B cell (primary cell): ENCODE results near the gene CAPN14.

Experiments
- EZH2 ChIP-seq: IDR thresholded peaks from 2 replicates; pipeline ENCODE4 v1.6.1; 2012; ENCODE audit warnings: borderline replicate concordance, low read depth, mild to moderate bottlenecking, moderate library complexity, low read length; ENCODE audit not compliant: insufficient read depth, poor library complexity, severe bottlenecking
- TF ChIP-seq, protein P1 (sequence below): fragments of 200-600 bp; IDR thresholded peaks from one replicate; pipeline ENCODE4 v1.8.0; 2022; ENCODE audit warnings: antibody characterized with exemption, mild to moderate bottlenecking

DNA sequence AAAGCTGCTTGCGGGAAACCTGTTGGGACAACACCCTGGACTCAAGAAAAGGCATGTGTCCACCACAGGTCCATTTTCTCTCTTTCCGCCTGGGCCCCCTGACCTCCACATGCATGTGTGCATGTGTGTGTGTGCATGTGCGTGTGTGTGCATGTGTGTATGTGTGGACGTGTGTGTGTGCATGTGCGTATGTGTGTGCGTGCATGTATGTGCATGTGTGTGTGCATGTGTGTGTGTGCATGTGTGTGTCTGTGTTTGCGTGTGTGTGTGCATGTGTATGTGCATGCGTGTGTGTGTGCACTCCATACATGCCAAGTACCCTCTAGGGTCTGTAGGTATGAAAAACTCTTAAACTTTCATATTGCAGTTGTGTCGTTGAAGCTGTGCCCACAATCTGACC lies 16.3 kb downstream of the CAPN14 start:
- no peak for TF ChIP-seq EZH2
- TF ChIP-seq, protein P1, sequence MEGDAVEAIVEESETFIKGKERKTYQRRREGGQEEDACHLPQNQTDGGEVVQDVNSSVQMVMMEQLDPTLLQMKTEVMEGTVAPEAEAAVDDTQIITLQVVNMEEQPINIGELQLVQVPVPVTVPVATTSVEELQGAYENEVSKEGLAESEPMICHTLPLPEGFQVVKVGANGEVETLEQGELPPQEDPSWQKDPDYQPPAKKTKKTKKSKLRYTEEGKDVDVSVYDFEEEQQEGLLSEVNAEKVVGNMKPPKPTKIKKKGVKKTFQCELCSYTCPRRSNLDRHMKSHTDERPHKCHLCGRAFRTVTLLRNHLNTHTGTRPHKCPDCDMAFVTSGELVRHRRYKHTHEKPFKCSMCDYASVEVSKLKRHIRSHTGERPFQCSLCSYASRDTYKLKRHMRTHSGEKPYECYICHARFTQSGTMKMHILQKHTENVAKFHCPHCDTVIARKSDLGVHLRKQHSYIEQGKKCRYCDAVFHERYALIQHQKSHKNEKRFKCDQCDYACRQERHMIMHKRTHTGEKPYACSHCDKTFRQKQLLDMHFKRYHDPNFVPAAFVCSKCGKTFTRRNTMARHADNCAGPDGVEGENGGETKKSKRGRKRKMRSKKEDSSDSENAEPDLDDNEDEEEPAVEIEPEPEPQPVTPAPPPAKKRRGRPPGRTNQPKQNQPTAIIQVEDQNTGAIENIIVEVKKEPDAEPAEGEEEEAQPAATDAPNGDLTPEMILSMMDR, result no peak
